ENCODE measurements around the gene TTC28. TPM values are rescaled to one million over a fixed set of nuclear protein-coding genes. Genes with fewer than 3 reads are reported as not detected.

TTC28 gene
- total and polyA plus RNA-seq, 2 donors (not counting 1 experiment from before 2014, with no cell fraction given), result 8.2 to 31.4 TPM

DNA sequence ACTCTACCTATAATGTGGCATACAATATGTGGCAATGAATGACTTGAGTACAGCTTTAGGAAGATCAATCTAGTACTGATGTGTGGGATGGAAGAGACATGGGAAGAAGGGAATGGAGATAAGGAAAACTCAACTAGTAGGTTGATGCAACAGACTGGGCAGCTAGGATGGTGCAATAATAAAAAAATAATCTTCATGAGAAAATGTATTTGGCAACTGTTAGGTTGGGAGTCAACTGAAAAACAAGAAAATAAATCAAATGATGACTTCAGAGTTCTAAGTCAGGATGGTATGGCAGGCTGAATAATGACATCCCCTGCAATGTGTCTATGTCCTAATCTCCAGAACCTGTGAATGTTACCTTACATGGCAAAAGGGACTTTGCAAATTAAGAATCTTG, 523.8 kb downstream of the TTC28 start:
- no peaks in the 10 kb centered on the region for H4K20me1 ChIP-seq (ENCODE audit: control insufficient read depth, extremely low read depth, insufficient read depth, low read length)
- no peaks in the 10 kb centered on the region for H3K36me3 ChIP-seq (ENCODE audit: control insufficient read depth, insufficient read depth, low read length)
- H3K4me1 ChIP-seq (ENCODE audit: control insufficient read depth, extremely low read depth, insufficient read depth, low read length), result no peaks in the 10 kb centered on the region
- DNase-seq (ENCODE audit: low read depth in 2 of 2), result peak in 1 of 2 donors; percentile 48
- no peaks in the 10 kb centered on the region for H3K79me2 ChIP-seq (ENCODE audit: control insufficient read depth, insufficient read depth, low read length)
- H3K27me3 ChIP-seq (ENCODE audit: control insufficient read depth, insufficient read depth, low read length), result no peaks in the 10 kb centered on the region
- TF ChIP-seq, protein P1, sequence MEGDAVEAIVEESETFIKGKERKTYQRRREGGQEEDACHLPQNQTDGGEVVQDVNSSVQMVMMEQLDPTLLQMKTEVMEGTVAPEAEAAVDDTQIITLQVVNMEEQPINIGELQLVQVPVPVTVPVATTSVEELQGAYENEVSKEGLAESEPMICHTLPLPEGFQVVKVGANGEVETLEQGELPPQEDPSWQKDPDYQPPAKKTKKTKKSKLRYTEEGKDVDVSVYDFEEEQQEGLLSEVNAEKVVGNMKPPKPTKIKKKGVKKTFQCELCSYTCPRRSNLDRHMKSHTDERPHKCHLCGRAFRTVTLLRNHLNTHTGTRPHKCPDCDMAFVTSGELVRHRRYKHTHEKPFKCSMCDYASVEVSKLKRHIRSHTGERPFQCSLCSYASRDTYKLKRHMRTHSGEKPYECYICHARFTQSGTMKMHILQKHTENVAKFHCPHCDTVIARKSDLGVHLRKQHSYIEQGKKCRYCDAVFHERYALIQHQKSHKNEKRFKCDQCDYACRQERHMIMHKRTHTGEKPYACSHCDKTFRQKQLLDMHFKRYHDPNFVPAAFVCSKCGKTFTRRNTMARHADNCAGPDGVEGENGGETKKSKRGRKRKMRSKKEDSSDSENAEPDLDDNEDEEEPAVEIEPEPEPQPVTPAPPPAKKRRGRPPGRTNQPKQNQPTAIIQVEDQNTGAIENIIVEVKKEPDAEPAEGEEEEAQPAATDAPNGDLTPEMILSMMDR (conservative IDR thresholded peaks at IDR 0.05 in 1 of 2, IDR thresholded peaks at IDR 0.05 in 1 of 2; ENCODE audit: low read depth in 1 of 2, low read length in 2 of 2), result no peak
- TF ChIP-seq EZH2 (IDR thresholded peaks at IDR 0.05; ENCODE audit: low read length, missing control alignments), result no peak
- no peaks in the 10 kb centered on the region for H3K9me3 ChIP-seq (ENCODE audit: control insufficient read depth, insufficient read depth, low read depth, low read length)
- H3K4me3 ChIP-seq (replicated peaks in 1 of 4; ENCODE audit: control extremely low read depth in 1 of 4, insufficient read depth in 1 of 4, low read depth in 3 of 4, low read length in 4 of 4), result no peak overlapping the region
- H3K4me2 ChIP-seq (ENCODE audit: extremely low read depth, insufficient read depth, low read length), result no peak overlapping the region
- no peak overlapping the region for H2AFZ ChIP-seq (ENCODE audit: low read length)
- no peak overlapping the region for H3K27ac ChIP-seq (ENCODE audit: insufficient read depth, low read length)
- H3K9ac ChIP-seq (ENCODE audit: insufficient read depth, low read length), result no peak overlapping the region

- Histone ChIP-seq H3K9ac (ENCODE audit: insufficient read depth, low read length) (no peak overlapping the region), H3K9me3 (ENCODE audit: control insufficient read depth, insufficient read depth, low read depth, low read length) (no peaks in the 10 kb centered on the region), H3K4me2 (ENCODE audit: extremely low read depth, insufficient read depth, low read length) (no peak overlapping the region), H2AFZ (ENCODE audit: low read length) (no peak overlapping the region), H3K4me1 (ENCODE audit: control insufficient read depth, extremely low read depth, insufficient read depth, low read length) (no peaks in the 10 kb centered on the region), H4K20me1 (ENCODE audit: control insufficient read depth, extremely low read depth, insufficient read depth, low read length) (no peaks in the 10 kb centered on the region), H3K79me2 (ENCODE audit: control insufficient read depth, insufficient read depth, low read length) (no peaks in the 10 kb centered on the region), H3K27me3 (ENCODE audit: control insufficient read depth, insufficient read depth, low read length) (no peaks in the 10 kb centered on the region), H3K27ac (ENCODE audit: insufficient read depth, low read length) (no peak overlapping the region), H3K4me3 (replicated peaks in 1 of 4; ENCODE audit: control extremely low read depth in 1 of 4, insufficient read depth in 1 of 4, low read depth in 3 of 4, low read length in 4 of 4) (no peak overlapping the region), H3K36me3 (ENCODE audit: control insufficient read depth, insufficient read depth, low read length) (no peaks in the 10 kb centered on the region)
- peak in 1 of 2 donors; percentile 46 for DNase-seq (ENCODE audit: low read depth in 2 of 2)
- TF ChIP-seq EZH2 (IDR thresholded peaks at IDR 0.05; ENCODE audit: low read length, missing control alignments), result no peak
- TF ChIP-seq, protein P1 (conservative IDR thresholded peaks at IDR 0.05 in 1 of 2, IDR thresholded peaks at IDR 0.05 in 1 of 2; ENCODE audit: low read depth in 1 of 2, low read length in 2 of 2), result no peak
Measured at GRCh38 chr22:28154861-28155260, 524.8 kb downstream of the TTC28 start.

GRCh38 chr22:28151151-28151816, 528.4 kb downstream of the TTC28 start:
- H3K36me3 ChIP-seq (ENCODE audit: control insufficient read depth, insufficient read depth, low read length), result no peaks in the 10 kb centered on the region

More at GRCh38 chr22:28151151-28151816, 528.4 kb downstream of the TTC28 start:
- Histone ChIP-seq H3K4me2 (ENCODE audit: extremely low read depth, insufficient read depth, low read length) (no peak overlapping the region), H3K27me3 (ENCODE audit: control insufficient read depth, insufficient read depth, low read length) (no peaks in the 10 kb centered on the region), H3K79me2 (ENCODE audit: control insufficient read depth, insufficient read depth, low read length) (no peaks in the 10 kb centered on the region), H3K9ac (ENCODE audit: insufficient read depth, low read length) (no peak overlapping the region), H3K9me3 (ENCODE audit: control insufficient read depth, insufficient read depth, low read depth, low read length) (no peaks in the 10 kb centered on the region), H3K4me3 (replicated peaks in 1 of 4; ENCODE audit: control extremely low read depth in 1 of 4, insufficient read depth in 1 of 4, low read depth in 3 of 4, low read length in 4 of 4) (no peak overlapping the region), H3K27ac (ENCODE audit: insufficient read depth, low read length) (no peak overlapping the region), H4K20me1 (ENCODE audit: control insufficient read depth, extremely low read depth, insufficient read depth, low read length) (no peaks in the 10 kb centered on the region), H2AFZ (ENCODE audit: low read length) (no peak overlapping the region), H3K4me1 (ENCODE audit: control insufficient read depth, extremely low read depth, insufficient read depth, low read length) (no peaks in the 10 kb centered on the region)
- TF ChIP-seq, protein P1 (conservative IDR thresholded peaks at IDR 0.05 in 1 of 2, IDR thresholded peaks at IDR 0.05 in 1 of 2; ENCODE audit: low read depth in 1 of 2, low read length in 2 of 2), result no peak
- no peak for TF ChIP-seq EZH2 (IDR thresholded peaks at IDR 0.05; ENCODE audit: low read length, missing control alignments)
- no peak for DNase-seq (ENCODE audit: low read depth in 2 of 2)
